Subcutaneous adipose tissue (tissue), 4 donors: ENCODE data around the gene GABRR3. TPM values are rescaled to one million over a fixed set of nuclear protein-coding genes. Genes with fewer than 3 reads are reported as not detected.

Experiments
- CTCF ChIP-seq: fragments of 450-650 bp; IDR thresholded peaks from one replicate; pipeline ENCODE4 v1.5.1; 2016; ENCODE audit warnings: low read depth, mild to moderate bottlenecking, control low read depth, antibody characterized with exemption, moderate library complexity
- total RNA-seq, 4 donors: library from RNA; depleted of rRNA; stranded (reverse); fragments of >200 nt; gene quantifications; one replicate each; pipeline ENCODE4 v1.1.0, GENCODE V29; 2016

Gene GABRR3
- total RNA-seq, 4 donors from 2014 or later: not detected

DNA sequence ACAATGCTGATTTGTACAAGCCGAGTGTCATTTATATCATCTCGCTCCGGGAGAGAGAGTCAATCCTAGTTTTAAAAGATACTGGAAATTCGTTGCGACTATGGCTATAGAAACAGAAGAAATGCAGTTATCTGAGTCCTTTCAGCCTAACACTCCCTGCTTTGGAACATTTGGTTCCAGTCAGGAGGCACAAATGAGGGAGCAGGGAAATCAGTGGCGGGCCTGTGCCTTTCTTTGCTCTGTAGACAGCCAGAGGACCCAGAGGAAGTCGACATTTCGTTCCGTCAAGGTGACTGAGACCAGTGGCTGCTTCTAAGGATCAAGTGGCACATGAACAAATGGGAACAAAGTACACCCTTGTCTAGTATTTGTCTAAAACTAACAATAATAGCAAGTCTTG, 62.1 kb downstream of the GABRR3 start:
- TF ChIP-seq CTCF: no peak

- no peak for TF ChIP-seq CTCF
These were observed 63.2 kb downstream of the GABRR3 start, which contains the start of gene RIOX2 for GRCh38 chr3:97971679-97972567. TSS of gene RIOX2 (minus strand) at chr3:97972431. CDS start at chr3:97967593, 4,838 bp downstream.

DNA sequence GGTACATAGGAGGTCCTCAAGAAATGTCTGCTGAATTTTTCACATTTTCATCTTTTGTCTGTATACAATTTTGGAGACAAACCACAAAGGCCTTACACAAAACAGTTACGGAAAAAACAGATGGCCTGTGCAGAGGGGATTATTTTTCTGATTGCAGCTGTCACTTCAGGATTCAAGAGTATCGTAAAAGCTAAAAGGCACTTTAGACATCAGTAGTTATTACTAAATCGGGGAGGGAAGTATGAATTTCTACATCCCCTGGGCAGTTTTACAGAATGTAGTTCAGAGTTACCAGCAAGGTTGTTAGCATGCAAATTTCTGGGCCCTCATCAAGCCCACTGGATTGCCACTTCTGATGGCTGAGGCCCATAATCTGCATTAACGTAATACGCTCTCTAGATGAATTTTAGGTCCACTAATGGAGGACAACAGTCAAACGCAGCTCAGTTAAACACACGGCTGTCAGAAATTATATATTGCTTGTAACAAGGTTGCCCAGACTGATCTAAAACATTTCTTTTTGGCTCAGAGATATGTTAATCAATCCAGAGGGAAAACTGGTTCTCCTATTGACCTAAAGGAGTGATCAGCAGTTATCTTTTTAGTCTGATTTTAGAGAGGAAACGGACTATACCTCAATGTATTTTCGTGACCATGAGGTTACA, 64.0 kb downstream of the GABRR3 start:
- TF ChIP-seq CTCF: no peak

DNA sequence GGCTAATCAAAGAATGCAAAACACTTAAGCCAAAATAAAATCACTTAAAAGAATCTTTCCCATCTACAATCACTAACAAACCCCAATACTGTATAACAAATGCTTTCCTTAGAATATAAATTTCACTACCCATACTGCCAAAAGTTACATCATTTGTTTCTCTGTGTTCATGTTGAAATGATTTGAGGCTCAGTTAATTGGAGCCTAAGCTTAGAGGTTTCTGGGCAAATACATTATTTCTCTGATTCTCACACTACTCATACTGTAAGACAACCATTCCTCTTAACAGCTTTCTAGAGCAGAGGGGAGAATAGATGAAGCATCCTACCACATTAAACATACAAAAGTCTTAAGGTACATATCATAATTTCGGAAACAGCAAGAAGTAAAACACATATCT, 65.0 kb downstream of the GABRR3 start:
- TF ChIP-seq CTCF: no peak

GRCh38 chr3:97969541-97969940, 65.6 kb downstream of the GABRR3 start:
- TF ChIP-seq CTCF: no peak

DNA sequence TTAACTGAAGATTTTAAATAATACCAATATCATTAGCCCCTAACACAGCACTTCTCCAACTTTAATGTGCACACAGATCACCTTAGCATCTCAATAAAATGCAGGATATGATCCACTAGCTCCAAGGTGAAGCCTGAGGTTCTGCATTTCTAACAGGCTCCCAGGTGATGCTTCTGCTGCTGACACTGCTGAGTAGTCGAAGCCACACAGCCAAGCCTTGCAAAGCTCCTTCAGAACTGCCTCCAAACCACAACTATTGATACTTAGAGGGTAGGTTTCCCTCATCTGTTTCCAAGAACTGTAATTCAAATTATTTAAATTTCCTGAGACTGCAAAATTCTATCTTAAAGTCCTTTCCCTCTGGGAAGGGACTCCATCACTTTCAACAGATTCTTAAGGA, 66.7 kb downstream of the GABRR3 start:
- TF ChIP-seq CTCF: no peak

DNA sequence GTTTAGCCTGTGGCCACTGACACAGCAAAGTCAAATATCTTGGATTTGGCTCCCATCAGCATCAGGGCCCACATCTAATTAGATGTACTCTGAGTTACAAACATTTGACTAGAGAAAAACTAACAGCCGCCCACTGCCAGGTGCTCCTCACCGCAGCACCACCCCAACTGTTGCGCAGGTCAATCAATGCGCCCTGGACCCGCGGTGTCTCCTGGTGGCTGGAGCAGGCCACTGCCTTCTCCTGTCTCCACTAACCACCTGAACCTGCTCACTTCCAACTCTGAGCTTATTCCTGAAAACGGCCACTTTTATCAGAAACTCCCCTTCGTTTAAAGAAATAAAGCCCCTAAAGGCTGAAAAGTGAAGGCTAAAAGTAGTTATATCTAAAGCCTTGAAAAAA, 67.1 kb downstream of the GABRR3 start:
- no peak for TF ChIP-seq CTCF
